KOPT-K1 (cell line): ENCODE measurements around the gene CYCS.
"Not testable (repeated sequence)": the region's sequence is repeated elsewhere in the genome, so short reads cannot be mapped to it uniquely, and the experiment has no call there.

ENCODE experiments used
- H3K27ac ChIP-seq: fragments of 200-600 bp; sonication (generic); 2 replicates; pipeline ENCODE4 v1.5.1; 2016; ENCODE audit warnings: antibody characterized with exemption, mild to moderate bottlenecking, low read depth, low read length; ENCODE audit not compliant: poor library complexity, severe bottlenecking
- H3K36me3 ChIP-seq: fragments of 200-600 bp; sonication (generic); 2 replicates; pipeline ENCODE4 v1.5.1; 2017; ENCODE audit warnings: antibody characterized with exemption, mild to moderate bottlenecking, low read length, moderate library complexity; ENCODE audit not compliant: insufficient read depth
- H3K9me3 ChIP-seq: fragments of 200-600 bp; sonication (generic); 2 replicates; pipeline ENCODE4 v1.5.1; 2017; ENCODE audit warnings: antibody characterized with exemption, low read length, mild to moderate bottlenecking; ENCODE audit not compliant: insufficient read depth, poor library complexity, severe bottlenecking

Gene CYCS

GRCh38 chr7:25098096-25099046 is 26.7 kb downstream of the CYCS start:
- H3K27ac ChIP-seq = no peak overlapping the region
- no peaks in the 10 kb centered on the region for H3K36me3 ChIP-seq
- no peaks in the 10 kb centered on the region for H3K9me3 ChIP-seq

DNA sequence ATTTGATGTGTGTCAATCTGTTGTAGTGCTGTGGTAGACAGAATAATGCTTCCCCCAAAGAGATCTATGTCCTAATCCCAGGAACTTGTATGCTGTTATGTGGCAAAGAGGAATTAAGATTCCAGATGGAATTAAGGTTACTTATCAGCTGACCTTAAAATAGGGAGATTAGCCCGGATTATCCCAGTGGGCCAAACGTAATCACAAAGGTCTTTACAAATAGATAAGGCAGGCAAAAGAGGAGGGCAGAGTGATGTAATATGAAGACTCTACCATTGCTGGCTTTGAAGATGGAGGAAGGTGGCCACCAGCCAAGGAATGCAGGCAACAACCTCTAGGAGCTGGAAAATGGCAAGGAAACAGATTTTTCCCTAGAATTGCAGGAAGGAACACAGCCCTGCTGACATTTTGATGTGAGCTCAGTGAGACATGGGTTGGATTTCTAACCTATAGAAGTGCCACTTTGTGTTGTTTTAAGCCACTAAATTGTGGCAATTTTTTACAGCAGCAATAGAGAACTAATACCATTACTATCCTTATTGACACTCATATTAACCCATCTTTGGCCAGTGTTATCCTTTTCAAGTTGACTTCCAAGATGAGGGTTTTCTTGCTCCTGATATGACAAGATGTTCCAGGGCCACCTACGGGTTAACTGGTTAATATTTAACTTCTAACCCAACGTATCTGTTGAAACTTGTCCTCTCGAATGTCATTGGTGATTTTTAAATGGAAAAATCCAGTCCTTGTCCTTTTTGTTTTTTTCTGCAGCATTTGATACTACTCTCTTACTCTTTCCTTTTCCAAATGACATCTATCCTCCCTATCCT is 29.3 kb downstream of the CYCS start:
- Histone ChIP-seq H3K36me3 (no peaks in the 10 kb centered on the region), H3K27ac (no peak overlapping the region), H3K9me3 (no peaks in the 10 kb centered on the region)

DNA sequence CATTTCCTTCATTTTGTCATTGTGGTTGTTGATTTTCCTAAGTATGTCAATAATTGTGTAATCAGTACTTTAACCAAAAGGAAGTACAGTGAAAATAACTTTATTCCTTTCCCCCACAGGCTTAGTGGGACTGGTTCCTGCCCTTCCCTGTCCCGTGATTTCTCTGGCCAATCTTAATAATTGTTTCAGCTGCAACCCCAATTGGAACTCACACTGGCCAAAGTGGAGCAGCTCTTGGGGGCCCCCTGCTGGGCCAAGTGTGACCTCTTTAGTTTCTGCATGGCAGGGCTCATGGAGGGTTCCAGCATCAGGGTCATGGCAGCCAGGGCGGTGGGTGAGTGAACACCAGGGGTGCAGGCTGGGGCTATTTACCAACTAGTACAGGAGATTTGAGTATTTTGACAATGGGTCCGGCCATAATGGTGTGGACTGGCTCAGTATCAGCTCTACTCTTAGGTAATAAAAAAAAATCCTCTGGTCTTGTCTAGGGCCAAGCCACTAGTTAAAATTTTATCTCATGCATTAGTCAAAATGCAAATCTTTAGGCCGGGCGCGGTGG is 31.7 kb downstream of the CYCS start:
- H3K27ac ChIP-seq = no peak overlapping the region
- H3K9me3 ChIP-seq = no peaks in the 10 kb centered on the region
- no peaks in the 10 kb centered on the region for H3K36me3 ChIP-seq

DNA sequence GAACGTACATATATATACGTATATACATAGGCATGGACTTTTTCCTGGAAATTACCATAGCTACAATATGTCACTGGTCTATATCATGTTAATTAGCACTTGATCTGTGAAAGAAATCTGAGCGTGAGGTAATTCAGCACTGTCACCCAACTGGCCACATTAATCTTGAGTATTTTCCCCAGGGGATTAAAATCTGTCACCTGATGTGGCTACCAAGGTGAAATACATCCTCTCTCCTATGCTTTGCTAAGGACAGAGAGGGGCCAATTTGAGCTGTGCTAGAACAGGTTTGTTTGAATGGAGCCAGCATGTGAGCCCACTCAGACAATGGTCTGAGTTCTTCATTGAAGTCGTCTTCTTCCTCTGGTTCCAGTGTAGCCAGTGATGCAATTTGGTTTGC is 33.3 kb downstream of the CYCS start:
- Histone ChIP-seq H3K36me3 (no peaks in the 10 kb centered on the region), H3K9me3 (no peaks in the 10 kb centered on the region), H3K27ac (no peak overlapping the region)

DNA sequence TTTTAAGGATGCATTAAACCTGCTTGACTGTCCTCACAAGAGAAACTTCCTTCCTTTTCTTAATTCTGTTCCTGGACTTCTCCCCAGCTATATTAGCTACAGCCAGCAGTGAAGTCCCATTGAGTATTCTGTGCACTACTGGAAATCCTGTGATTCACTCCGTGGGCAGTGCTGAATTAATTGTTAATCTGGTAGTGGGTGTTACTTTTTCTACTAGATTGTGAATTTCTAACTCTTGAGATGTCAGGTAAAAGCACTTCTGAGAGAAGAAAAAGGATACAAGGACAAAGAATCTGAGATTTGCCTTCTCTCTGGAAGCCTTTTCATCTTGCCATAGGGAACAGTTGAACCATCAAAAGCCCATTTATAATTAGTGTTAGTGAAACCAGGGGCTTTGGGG is 33.9 kb downstream of the CYCS start:
- Histone ChIP-seq H3K36me3 (no peaks in the 10 kb centered on the region), H3K27ac (no peak overlapping the region), H3K9me3 (no peaks in the 10 kb centered on the region)

DNA sequence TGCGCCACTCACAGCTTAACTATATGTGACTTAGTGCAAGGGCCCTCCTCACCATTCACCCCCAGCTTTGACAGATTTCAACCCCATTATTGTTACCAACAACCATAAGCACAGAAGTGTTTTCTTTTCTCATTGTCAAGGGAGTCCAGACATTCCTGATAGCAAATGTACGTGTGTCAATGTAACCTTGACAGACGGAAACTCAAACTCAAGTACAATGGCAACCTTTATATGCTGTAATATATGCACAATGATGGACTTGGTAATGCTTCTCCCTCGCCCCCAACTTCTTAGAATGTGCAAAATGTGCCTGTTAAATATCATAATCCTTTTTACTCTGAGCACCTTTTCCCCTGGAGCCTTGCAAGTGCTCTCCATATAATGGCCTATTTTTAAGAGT is 34.7 kb downstream of the CYCS start:
- H3K27ac ChIP-seq = no peak overlapping the region
- no peaks in the 10 kb centered on the region for H3K36me3 ChIP-seq
- no peaks in the 10 kb centered on the region for H3K9me3 ChIP-seq

GRCh38 chr7:25087855-25088254 is 37.2 kb downstream of the CYCS start:
- Histone ChIP-seq H3K36me3 (no peaks in the 10 kb centered on the region), H3K9me3 (no peaks in the 10 kb centered on the region), H3K27ac (no peak overlapping the region)

DNA sequence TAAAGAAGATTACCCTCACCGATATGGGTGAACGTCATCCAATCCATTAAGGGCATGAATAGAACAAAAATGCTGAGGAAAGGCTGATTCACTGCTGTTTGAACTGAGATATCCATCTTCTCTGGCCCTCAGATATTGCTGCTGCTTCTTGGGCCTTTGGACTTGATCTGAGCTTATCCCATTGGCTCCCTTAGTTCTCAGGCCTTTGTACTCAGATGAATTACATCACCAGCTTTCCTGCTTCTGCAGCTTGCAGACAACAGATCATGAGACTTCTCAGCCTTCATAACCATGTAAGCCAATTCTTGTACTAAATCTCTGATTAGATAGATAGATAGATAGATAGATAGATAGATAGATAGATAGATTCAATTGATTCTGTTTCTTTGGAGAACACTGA is 40.2 kb downstream of the CYCS start:
- no peaks in the 10 kb centered on the region for H3K9me3 ChIP-seq
- H3K27ac ChIP-seq = no peak overlapping the region
- H3K36me3 ChIP-seq = no peaks in the 10 kb centered on the region

DNA sequence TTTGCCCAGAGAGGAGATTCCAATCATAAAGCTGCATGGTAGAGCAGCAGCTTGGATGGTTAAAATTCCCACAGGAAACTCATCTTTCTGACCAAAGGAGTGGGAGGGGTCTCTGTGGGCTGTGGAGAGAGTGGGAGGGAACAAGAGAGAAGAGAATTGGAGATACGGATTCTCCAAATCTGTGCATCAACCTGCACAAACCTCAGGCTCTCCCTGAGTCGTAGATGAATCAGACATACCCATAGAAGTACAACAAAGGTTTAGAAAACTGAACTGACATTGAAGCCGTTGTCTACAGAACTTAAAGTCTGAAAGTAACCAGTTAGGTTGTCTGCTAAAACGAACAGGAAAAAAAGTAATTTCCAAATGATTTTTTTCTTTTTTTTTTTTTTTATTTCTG is 41.9 kb downstream of the CYCS start:
- Histone ChIP-seq H3K36me3 (no peaks in the 10 kb centered on the region), H3K27ac (no peak overlapping the region), H3K9me3 (no peaks in the 10 kb centered on the region)

DNA sequence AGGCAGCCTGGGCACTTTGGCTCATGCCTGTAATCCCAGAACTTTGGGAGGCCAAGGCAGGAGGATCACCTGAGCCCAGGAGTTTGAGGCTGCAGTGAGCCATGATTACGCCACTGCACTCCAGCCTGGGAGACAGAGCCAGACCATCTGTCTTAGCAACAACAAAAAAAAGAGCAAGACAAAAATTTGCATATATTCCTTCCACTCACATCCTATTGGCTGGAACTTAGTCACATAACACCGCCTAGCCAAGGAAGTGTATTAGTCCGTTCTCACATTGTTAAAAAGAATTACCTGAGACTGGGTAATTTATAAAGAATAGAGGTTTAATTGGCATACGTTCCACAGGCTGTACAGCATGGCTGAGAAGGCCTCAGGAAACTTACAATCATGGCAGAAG is 43.0 kb downstream of the CYCS start:
- not testable (repeated sequence) for H3K27ac ChIP-seq, H3K36me3 ChIP-seq, H3K9me3 ChIP-seq

DNA sequence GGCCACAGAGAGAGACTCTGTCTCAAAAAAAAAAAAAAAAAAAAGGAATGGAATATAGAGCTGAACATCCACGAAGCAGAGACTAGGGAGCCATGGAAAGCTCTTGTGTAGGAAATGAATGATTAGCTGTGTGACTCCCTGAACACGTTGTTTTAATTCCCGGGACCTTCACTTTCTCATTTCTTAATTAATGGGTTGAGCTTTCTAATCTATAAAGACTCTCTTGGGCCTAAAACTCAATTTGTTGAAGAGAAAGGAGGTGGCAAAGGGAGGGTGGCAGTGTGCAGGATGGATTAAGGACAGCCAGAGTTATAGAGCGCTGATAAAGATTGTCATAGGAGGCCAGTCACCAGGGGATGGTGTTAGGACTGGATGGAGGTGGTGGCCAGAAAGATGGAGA is 48.0 kb downstream of the CYCS start:
- Histone ChIP-seq H3K36me3 (no peaks in the 10 kb centered on the region), H3K9me3 (no peaks in the 10 kb centered on the region), H3K27ac (no peak overlapping the region)

DNA sequence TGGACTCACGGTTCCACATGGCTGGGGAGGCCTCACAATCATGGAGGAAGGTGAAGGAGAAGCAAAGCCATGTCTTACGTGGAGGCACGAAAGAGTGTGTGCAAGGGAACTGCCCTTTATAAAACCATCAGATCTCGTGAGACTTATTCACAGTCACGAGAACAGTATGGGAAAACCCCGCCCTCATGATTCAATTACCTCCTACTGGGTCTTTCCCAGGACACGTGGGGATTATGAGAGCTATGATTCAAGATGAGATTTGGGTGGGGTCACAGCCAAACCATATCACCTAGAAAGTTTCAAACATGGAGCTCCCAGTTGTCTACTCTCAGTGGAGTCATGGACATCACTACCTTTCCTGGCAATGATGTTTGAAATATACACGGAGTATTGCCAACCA is 49.6 kb downstream of the CYCS start:
- H3K36me3 ChIP-seq = no peaks in the 10 kb centered on the region
- no peaks in the 10 kb centered on the region for H3K9me3 ChIP-seq
- H3K27ac ChIP-seq = no peak overlapping the region

DNA sequence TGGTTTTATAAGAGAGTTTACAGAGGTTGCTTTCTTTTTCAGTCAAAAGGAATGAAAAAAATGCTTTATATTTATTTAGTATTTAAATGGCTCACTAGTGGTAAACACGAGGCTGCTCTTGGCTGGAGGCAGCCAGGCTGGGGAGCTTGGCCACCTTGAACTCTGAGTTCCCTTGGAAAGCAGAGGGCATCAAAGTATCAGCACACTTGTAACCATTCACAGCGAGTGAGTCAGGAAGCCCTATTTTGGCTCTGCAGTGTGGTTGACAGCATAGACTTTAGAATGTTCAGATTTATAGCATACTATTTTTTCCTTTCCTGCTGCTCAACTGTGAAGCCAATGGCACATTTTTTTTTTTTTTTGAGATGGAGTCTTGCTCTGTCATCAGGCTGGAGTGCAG is 51.6 kb downstream of the CYCS start:
- H3K36me3 ChIP-seq = no peaks in the 10 kb centered on the region
- no peaks in the 10 kb centered on the region for H3K9me3 ChIP-seq
- H3K27ac ChIP-seq = no peak overlapping the region
